Mesothelial cell of epicardium (in vitro differentiated cells): ENCODE data around the gene IFNLR1. TPM values are rescaled to one million over a fixed set of nuclear protein-coding genes. Genes with fewer than 3 reads are reported as not detected.

Source experiments
- DNase-seq, 2 experiments: peaks; one replicate each; pipeline ENCODE4 v3.0.0; 2021; ENCODE audit warnings: low spot score in 2 of 2; ENCODE audit not compliant: unreplicated experiment in 2 of 2
- H3K27ac Mint-ChIP-seq: 2 replicates; pipeline ENCODE4 v1.8.0; 2021; ENCODE audit warnings: mixed read lengths
- H3K27me3 Mint-ChIP-seq: 2 replicates; pipeline ENCODE4 v1.8.0; 2021; ENCODE audit warnings: low read depth, mixed read lengths
- H3K36me3 Mint-ChIP-seq: 2 replicates; pipeline ENCODE4 v1.8.0; 2021; ENCODE audit warnings: mixed read lengths
- H3K4me1 Mint-ChIP-seq: 2 replicates; pipeline ENCODE4 v1.8.0; 2021; ENCODE audit warnings: mixed read lengths
- H3K4me3 Mint-ChIP-seq: 2 replicates; pipeline ENCODE4 v1.8.0; 2021; ENCODE audit warnings: mild to moderate bottlenecking, moderate library complexity, mixed read lengths
- H3K9me3 Mint-ChIP-seq: 2 replicates; pipeline ENCODE4 v1.8.0; 2021; ENCODE audit warnings: mixed read lengths
- total RNA-seq: library from RNA; stranded (reverse); gene quantifications from 3 replicates; pipeline ENCODE4 v1.2.1, GENCODE V29; 2021
- TF ChIP-seq, protein P1 (sequence below): fragments of 200-600 bp; sonication (generic); IDR thresholded peaks from one replicate; pipeline ENCODE4 v1.5.0; 2021; ENCODE audit warnings: antibody characterized with exemption; ENCODE audit not compliant: unreplicated experiment

The IFNLR1 gene
- total RNA-seq, 1 donor from 2014 or later: 12.1 TPM

GRCh38 chr1:24149866-24150233 lies 37.2 kb downstream of the IFNLR1 start:
- no peaks in the 10 kb centered on the region for H3K36me3 Mint-ChIP-seq
- no peak overlapping the region for H3K27ac Mint-ChIP-seq
- TF ChIP-seq, protein P1, sequence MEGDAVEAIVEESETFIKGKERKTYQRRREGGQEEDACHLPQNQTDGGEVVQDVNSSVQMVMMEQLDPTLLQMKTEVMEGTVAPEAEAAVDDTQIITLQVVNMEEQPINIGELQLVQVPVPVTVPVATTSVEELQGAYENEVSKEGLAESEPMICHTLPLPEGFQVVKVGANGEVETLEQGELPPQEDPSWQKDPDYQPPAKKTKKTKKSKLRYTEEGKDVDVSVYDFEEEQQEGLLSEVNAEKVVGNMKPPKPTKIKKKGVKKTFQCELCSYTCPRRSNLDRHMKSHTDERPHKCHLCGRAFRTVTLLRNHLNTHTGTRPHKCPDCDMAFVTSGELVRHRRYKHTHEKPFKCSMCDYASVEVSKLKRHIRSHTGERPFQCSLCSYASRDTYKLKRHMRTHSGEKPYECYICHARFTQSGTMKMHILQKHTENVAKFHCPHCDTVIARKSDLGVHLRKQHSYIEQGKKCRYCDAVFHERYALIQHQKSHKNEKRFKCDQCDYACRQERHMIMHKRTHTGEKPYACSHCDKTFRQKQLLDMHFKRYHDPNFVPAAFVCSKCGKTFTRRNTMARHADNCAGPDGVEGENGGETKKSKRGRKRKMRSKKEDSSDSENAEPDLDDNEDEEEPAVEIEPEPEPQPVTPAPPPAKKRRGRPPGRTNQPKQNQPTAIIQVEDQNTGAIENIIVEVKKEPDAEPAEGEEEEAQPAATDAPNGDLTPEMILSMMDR: no peak
- no peaks in the 10 kb centered on the region for H3K9me3 Mint-ChIP-seq
- H3K4me1 Mint-ChIP-seq: peaks cover 42% of the 10 kb centered on the region
- peak overlapping the region; percentile 59 for H3K4me3 Mint-ChIP-seq
- no peaks in the 10 kb centered on the region for H3K27me3 Mint-ChIP-seq
- no peak for DNase-seq

GRCh38 chr1:24147816-24148215 lies 39.3 kb downstream of the IFNLR1 start:
- Mint-ChIP-seq H3K27me3 (no peaks in the 10 kb centered on the region), H3K4me3 (no peak overlapping the region), H3K4me1 (peaks cover 48% of the 10 kb centered on the region), H3K27ac (no peak overlapping the region), H3K9me3 (no peaks in the 10 kb centered on the region), H3K36me3 (no peaks in the 10 kb centered on the region)
- DNase-seq: no peak
- TF ChIP-seq, protein P1: no peak

DNA sequence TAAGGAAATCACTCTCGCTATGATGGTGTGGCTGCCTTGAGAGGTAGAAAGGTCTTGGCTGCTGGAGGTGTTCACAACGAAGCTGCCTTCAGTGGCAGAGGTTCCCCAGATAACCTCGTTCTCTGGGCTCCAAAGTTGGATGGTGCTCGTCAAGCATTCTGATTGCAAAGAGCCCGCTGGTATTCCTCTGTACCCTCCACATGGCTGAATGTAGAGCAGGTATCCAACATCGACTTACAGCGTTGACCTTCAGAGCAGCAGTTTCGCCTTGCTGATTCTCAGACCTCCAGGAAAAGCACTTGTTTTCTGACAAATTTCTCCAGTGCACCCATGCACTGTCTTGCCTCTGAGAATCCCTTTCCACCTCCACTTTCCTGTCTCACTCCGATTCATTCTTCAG lies 39.9 kb downstream of the IFNLR1 start:
- TF ChIP-seq, protein P1: no peak
- DNase-seq: no peak
- Mint-ChIP-seq H3K27me3 (no peaks in the 10 kb centered on the region), H3K27ac (no peak overlapping the region), H3K9me3 (no peaks in the 10 kb centered on the region), H3K4me1 (peaks cover 42% of the 10 kb centered on the region), H3K4me3 (no peak overlapping the region), H3K36me3 (no peaks in the 10 kb centered on the region)

DNA sequence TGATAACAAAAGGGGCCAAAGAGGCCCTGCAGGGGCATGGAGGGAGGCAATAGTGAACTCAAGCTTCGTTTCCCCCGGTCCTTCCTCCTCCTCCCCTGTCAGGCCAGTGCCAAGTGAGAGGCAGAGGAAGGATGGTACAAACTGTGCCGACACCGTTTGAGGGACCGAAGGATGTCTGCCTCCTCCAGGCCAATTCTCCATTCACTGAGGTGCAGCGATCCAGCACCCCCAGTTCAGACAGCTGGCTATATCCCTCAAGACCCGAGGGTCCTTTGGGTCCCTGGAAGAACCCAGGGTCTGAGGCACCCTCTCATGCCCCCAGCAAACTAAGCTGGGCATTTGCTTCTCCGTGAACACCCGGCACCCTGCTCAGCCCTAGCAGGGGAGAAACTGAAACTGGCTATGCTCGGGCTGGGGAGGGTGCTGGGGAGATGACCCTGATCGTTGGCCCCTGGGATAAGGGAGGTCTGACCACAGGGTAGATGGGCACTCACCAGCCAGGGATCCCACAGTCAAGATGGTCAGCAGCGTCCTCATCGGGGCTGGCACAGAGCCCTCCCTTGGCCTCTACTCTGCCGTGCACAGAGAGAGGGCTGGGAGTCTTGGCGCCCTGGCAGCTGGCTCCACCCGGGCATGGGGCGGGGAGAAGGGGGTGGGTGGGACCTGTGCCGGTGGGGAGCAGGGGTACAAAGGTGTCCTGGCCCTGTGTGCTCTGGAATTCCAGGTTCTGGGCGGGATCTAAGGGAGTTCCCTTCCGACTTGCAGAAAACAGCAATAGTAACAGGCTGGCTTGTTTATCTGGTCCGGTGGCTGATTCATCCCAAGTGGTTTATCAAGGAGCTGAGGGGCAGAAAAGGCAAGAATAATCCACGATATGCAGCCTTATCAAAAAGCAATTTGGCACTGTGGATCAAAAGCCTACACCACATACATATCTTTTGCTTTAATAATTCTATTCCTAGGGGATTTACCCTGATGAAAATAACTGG lies 44.2 kb downstream of the IFNLR1 start, which contains the start of gene IL22RA1:
TSS of gene IL22RA1 (minus strand) at position 595 of the 989 bp plus-strand sequence. CDS start at position 537, 58 bp downstream.
- Mint-ChIP-seq H3K9me3 (no peaks in the 10 kb centered on the region), H3K4me3 (no peak within 1 kb of the TSS), H3K36me3 (no peaks in the 10 kb centered on the region), H3K4me1 (peaks cover 19% of the 10 kb centered on the region), H3K27me3 (no peaks in the 10 kb centered on the region), H3K27ac (peak within 1 kb of the TSS; percentile 21)
- DNase-seq: no peak
- TF ChIP-seq, protein P1: no peak

DNA sequence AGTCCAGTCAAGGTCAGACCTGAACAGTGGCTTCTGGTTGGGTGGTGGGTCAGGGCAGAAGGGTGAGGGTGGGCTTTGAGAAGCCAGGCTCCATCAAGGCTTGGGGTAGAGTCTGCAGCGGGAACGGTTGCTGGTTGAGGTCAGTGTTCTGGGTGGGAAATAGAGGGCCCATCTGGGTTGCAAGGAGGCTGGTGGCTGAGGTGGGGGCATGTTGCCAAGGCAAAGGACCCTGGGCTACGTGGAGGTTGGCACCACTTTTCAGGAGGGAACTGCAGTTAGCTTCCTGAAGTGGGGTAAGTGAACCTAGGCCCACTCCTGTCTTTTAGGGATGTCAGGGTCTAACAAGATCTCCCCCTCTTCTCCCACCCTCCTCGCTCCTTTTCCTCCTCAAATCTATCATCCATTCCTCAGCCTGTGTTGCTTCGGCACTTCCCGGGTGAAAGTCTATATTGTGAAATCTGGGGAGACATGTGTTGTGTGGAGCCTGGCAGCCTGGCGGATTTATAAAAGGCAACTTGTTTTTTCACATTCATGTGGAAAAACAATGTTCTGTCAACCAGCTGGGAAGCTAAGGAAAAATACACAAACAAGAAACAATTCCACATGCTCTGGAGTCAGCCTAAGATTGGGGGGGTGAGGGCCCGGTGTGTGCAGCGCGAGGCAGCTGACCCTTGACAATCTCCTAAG lies 45.6 kb downstream of the IFNLR1 start:
- no peaks in the 10 kb centered on the region for H3K27me3 Mint-ChIP-seq
- no peaks in the 10 kb centered on the region for H3K36me3 Mint-ChIP-seq
- peaks cover 19% of the 10 kb centered on the region for H3K4me1 Mint-ChIP-seq
- H3K9me3 Mint-ChIP-seq: no peaks in the 10 kb centered on the region
- no peak overlapping the region for H3K27ac Mint-ChIP-seq
- H3K4me3 Mint-ChIP-seq: no peak overlapping the region
- no peak for DNase-seq
- TF ChIP-seq, protein P1: no peak
